Type B pancreatic cell (in vitro differentiated cells): ENCODE results near the gene SRPRA. TPM values are rescaled to one million over a fixed set of nuclear protein-coding genes. Genes with fewer than 3 reads are reported as not detected.
"Not testable (repeated sequence)": the region's sequence is repeated elsewhere in the genome, so short reads cannot be mapped to it uniquely, and the experiment has no call there.

Experiments used
- DNase-seq: peaks from one replicate; pipeline ENCODE4 v3.0.0; 2021; ENCODE audit warnings: mixed read lengths; ENCODE audit not compliant: unreplicated experiment; ENCODE audit errors: extremely low spot score
- H3K27ac Mint-ChIP-seq: 2 replicates; pipeline ENCODE4 v1.8.0; 2021; ENCODE audit warnings: mild to moderate bottlenecking, mixed read lengths
- H3K27me3 Mint-ChIP-seq: 2 replicates; pipeline ENCODE4 v1.8.0; 2021; ENCODE audit warnings: mixed read lengths
- H3K36me3 Mint-ChIP-seq: 2 replicates; pipeline ENCODE4 v1.8.0; 2021; ENCODE audit warnings: mixed read lengths
- H3K4me1 Mint-ChIP-seq: one replicate; pipeline ENCODE4 v1.8.0; 2021; ENCODE audit warnings: mixed read lengths; ENCODE audit not compliant: unreplicated experiment
- H3K4me3 Mint-ChIP-seq: 2 replicates; pipeline ENCODE4 v1.8.0; 2021; ENCODE audit warnings: mild to moderate bottlenecking, mixed read lengths
- H3K9me3 Mint-ChIP-seq: 2 replicates; pipeline ENCODE4 v1.8.0; 2021; ENCODE audit warnings: mixed read lengths
- total RNA-seq: library from RNA; stranded (reverse); gene quantifications from 2 replicates; pipeline ENCODE4 v1.2.1, GENCODE V29; 2021; ENCODE audit warnings: low replicate concordance
- TF ChIP-seq, protein P1 (sequence below): fragments of 200-600 bp; sonication (generic); conservative IDR thresholded peaks from 2 replicates; pipeline ENCODE4 v1.5.0; 2021; ENCODE audit warnings: antibody characterized with exemption, mild to moderate bottlenecking

Gene SRPRA
- total RNA-seq, 1 donor from 2014 or later = 76.6 TPM

DNA sequence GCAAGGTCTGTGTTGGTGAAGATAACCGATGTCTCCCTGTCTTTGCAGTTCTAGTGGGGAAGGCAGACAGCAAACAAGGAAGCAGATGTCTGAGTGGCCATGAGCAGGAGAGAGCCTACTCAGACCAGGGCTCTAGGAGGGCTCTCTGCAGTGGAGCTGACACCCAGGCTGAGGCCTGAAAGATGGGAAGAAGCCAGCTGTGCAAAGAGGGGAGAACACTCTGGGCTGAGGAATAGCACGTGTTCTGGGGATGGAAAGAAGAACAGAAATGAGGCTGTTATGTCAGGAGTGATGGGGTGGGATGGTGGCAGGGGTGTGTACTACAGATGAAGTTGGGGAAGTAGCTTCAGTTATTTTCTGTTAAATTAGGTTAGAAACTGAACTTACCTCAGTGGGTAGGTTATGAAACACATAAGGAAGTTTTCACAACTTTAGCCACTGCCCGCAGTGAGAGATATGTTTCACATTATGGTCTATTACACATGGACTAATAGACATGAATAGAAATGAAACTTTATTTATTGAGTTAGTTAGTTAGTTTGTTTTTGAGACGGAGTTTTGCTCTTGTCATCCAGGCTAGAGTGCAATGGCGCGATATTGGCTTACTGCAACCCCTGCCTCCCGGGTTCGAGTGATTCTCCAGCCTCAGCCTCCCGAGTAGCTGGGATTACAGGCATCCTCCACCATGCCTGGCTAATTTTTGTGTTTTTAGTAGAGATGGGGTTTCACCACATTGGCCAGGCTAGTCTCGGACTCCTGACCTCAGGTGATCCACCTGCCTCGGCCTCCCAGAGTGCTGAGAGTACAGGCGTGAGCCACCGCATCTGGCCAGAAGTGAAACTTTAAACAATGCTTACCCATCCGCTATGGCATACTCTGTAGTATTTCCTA is 43.0 kb upstream of the SRPRA start:
- no peaks in the 10 kb centered on the region for H3K27me3 Mint-ChIP-seq
- no peak overlapping the region for H3K27ac Mint-ChIP-seq
- DNase-seq = no peak
- H3K36me3 Mint-ChIP-seq = peaks cover 24% of the 10 kb centered on the region
- H3K4me3 Mint-ChIP-seq = no peak overlapping the region
- TF ChIP-seq, protein P1, sequence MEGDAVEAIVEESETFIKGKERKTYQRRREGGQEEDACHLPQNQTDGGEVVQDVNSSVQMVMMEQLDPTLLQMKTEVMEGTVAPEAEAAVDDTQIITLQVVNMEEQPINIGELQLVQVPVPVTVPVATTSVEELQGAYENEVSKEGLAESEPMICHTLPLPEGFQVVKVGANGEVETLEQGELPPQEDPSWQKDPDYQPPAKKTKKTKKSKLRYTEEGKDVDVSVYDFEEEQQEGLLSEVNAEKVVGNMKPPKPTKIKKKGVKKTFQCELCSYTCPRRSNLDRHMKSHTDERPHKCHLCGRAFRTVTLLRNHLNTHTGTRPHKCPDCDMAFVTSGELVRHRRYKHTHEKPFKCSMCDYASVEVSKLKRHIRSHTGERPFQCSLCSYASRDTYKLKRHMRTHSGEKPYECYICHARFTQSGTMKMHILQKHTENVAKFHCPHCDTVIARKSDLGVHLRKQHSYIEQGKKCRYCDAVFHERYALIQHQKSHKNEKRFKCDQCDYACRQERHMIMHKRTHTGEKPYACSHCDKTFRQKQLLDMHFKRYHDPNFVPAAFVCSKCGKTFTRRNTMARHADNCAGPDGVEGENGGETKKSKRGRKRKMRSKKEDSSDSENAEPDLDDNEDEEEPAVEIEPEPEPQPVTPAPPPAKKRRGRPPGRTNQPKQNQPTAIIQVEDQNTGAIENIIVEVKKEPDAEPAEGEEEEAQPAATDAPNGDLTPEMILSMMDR = no peak
- peaks cover 7% of the 10 kb centered on the region for H3K9me3 Mint-ChIP-seq
- peaks cover 40% of the 10 kb centered on the region for H3K4me1 Mint-ChIP-seq

DNA sequence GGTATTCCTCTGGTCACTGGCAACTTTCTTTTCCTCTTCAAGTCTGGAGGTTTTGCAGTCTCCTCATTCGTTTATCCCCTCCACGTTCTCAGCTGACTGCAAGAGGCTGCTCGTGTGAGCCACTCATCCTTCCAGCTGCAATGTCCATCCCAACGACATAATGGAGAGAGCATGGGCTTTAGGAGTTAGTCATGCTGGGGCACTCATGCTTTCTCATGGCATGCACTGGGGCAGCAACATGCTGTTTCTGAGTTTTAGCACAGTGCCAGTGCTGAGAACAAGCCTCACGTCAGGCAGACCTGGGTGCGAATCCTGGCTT is 42.3 kb upstream of the SRPRA start:
- H3K27me3 Mint-ChIP-seq = no peaks in the 10 kb centered on the region
- TF ChIP-seq, protein P1 = no peak
- H3K27ac Mint-ChIP-seq = no peak overlapping the region
- no peak for DNase-seq
- H3K9me3 Mint-ChIP-seq = peaks cover 1% of the 10 kb centered on the region
- peaks cover 37% of the 10 kb centered on the region for H3K4me1 Mint-ChIP-seq
- peaks cover 19% of the 10 kb centered on the region for H3K36me3 Mint-ChIP-seq
- no peak overlapping the region for H3K4me3 Mint-ChIP-seq

DNA sequence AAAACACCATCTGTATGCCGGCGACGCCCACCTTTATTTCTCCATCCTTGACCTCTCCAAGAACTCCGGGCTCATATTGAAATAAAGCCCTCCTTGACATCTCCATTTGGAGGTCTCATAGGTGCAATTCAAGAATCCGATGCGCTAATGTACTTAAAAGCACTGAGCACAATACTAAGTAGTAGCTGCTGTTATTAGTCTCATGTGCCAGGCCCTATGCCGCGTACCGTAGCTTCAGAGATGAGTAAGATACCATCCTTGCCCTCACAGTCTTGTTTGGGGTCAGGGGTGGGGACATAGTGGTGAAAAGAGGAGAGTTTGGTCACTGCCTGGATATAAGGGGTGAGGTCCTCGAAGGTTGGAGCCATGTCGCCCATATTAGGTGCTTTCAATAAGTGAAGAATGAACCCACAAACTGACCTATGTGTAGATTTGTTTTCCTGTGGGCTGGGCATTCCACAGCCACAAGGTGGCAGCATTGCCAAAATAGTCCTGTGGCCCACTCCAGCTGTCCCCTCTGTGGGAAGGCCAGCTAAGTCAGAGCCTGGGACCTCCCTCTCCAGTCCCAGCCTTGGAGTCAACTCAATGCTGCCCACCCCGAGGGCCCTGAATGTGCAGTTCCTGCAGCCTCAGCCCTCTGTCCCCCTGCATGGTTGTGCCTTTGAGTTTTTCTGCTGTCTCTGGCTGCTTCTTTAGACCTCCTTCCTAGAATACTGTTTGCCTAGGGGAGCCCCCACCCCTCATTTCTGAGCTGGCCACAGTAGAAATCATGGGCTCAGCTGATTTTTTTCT is 41.7 kb upstream of the SRPRA start:
- peaks cover 40% of the 10 kb centered on the region for H3K4me1 Mint-ChIP-seq

DNA sequence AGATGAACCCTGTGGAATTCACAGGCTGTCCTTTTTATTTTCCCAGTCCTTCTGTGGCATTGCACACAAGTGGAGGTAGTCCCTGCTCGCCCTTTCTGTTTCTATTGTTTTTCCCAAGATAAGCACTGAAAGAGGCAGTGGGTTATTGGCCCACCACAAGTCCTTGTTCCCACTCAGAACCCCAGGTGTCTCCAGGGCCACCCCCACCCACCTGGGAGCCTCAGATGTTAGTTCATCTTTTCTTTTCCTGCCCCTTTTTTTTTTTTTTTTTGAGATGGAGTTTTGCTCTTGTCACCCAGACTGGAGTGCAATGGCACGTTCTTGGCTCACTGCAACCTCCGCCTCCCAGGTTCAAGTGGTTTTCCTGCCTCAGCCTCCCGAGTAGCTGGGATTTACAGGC is 40.1 kb upstream of the SRPRA start:
- not testable (repeated sequence) for H3K4me3 Mint-ChIP-seq, H3K9me3 Mint-ChIP-seq, DNase-seq, H3K27ac Mint-ChIP-seq, H3K27me3 Mint-ChIP-seq
- Mint-ChIP-seq H3K4me1 (peaks cover 50% of the 10 kb centered on the region), H3K36me3 (peaks cover 12% of the 10 kb centered on the region)

More for the DNA sequence above, 41.7 kb upstream of the SRPRA start:
- Mint-ChIP-seq H3K27ac (no peak overlapping the region), H3K4me3 (no peak overlapping the region), H3K27me3 (no peaks in the 10 kb centered on the region), H3K9me3 (no peaks in the 10 kb centered on the region), H3K36me3 (peaks cover 18% of the 10 kb centered on the region)
- TF ChIP-seq, protein P1 = peak; percentile 92
- peak; percentile 81 for DNase-seq

DNA sequence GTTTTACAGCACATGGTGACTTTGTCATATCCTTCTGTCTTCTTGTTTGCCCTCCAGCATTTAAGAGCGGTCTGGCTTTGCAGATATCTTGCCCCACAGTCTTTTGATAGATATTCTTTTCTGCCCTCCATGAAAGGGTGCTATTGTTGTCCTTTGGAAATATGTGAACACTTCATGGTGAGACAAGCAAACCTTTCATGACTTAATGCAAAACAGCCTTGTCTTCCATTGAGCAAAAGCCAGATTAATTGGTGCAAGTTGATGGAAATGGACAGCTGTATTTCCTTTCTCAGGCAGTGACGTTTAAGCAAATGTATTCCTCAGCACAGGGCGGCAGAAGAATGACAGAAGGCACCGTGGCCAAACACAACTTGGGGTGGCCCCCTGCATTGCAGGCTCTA is 39.6 kb upstream of the SRPRA start:
- DNase-seq = no peak
- Mint-ChIP-seq H3K36me3 (peaks cover 8% of the 10 kb centered on the region), H3K27me3 (no peaks in the 10 kb centered on the region), H3K9me3 (no peaks in the 10 kb centered on the region), H3K27ac (no peak overlapping the region), H3K4me3 (no peak overlapping the region), H3K4me1 (peaks cover 46% of the 10 kb centered on the region)
- TF ChIP-seq, protein P1 = no peak

DNA sequence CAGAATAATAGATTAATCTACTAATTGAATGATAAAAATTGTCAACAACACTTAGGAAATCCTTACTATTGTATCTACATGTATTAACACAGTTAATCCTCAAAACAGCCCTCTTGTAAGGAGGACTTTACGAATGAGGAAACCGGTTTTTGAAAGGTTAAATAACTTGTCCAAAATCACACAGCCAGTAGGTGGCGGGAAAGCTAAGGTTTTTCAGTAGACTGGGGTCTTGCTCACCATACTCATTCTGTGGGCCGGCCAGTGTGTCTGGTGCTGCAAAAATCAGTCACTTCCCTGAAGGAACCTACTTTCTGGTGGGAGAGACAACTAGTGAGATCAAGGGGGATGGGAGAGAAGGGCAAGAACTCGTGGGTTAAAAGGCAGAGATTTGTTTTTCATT is 39.0 kb upstream of the SRPRA start:
- Mint-ChIP-seq H3K9me3 (no peaks in the 10 kb centered on the region), H3K27me3 (no peaks in the 10 kb centered on the region), H3K4me1 (peaks cover 41% of the 10 kb centered on the region), H3K27ac (peak overlapping the region; percentile 6), H3K4me3 (peak overlapping the region; percentile 34), H3K36me3 (peaks cover 10% of the 10 kb centered on the region)
- TF ChIP-seq, protein P1 = peak; percentile 70
- no peak for DNase-seq
